Aorta (tissue), 5 donors: ENCODE measurements around the gene SOS1. TPM values are rescaled to one million over a fixed set of nuclear protein-coding genes. Genes with fewer than 3 reads are reported as not detected.

ENCODE experiments used
- ATAC-seq: fragments of 200-7000 bp; cut with Tn5 transposase; one replicate; pipeline ENCODE4 v1.9.1; 2022; ENCODE audit warnings: moderate library complexity; ENCODE audit not compliant: low FRiP score
- DNase-seq, 2 donors: peaks; one replicate each; pipeline ENCODE4 v3.0.0-alpha.2; 2020
- H3K27ac ChIP-seq, 2 donors: one replicate each; pipeline ENCODE4 v1.5.1; 2013; ENCODE audit warnings: low read length in 2 of 2, mild to moderate bottlenecking in 2 of 2, moderate library complexity in 2 of 2, control low read depth in 1 of 2, inconsistent platforms in 1 of 2, low read depth in 1 of 2
- H3K27me3 ChIP-seq, 2 donors: one replicate each; pipeline ENCODE4 v1.6.1; 2013; ENCODE audit warnings: control low read depth in 1 of 2, low read length in 1 of 2, mild to moderate bottlenecking in 1 of 2, moderate library complexity in 1 of 2; ENCODE audit not compliant: insufficient read depth in 2 of 2, control insufficient read depth in 1 of 2
- H3K36me3 ChIP-seq, 2 donors: one replicate each; pipeline ENCODE4 v1.6.1; 2013; ENCODE audit warnings: control low read depth in 1 of 2, low read length in 1 of 2, mild to moderate bottlenecking in 1 of 2; ENCODE audit not compliant: insufficient read depth in 2 of 2, control insufficient read depth in 1 of 2
- H3K4me1 ChIP-seq, 2 donors: one replicate each; pipeline ENCODE4 v1.6.1; 2013; ENCODE audit warnings: low read length in 2 of 2, control low read depth in 1 of 2, mild to moderate bottlenecking in 1 of 2, moderate library complexity in 1 of 2; ENCODE audit not compliant: insufficient read depth in 2 of 2, control insufficient read depth in 1 of 2
- H3K4me3 ChIP-seq, 2 donors: one replicate each; pipeline ENCODE4 v1.5.1; 2013; ENCODE audit warnings: low read length in 2 of 2, control low read depth in 1 of 2, mild to moderate bottlenecking in 1 of 2
- H3K9me3 ChIP-seq: one replicate; pipeline ENCODE4 v1.6.1; 2013; ENCODE audit warnings: mild to moderate bottlenecking, low read length; ENCODE audit not compliant: control insufficient read depth
- WGBS, 2 donors: extraction: QIAGEN DNeasy Blood & Tissue Kit; methylation state at CpG; one replicate each; pipeline ENCODE4 v1.1.7; 2013; 5-methylcytosine and 5-hydroxymethylcytosine counted together
- intact Hi-C, 2 donors: fragments of 100-400 bp; cut with DNase I; formaldehyde crosslinking; loops; one replicate each; pipeline versions ENCODE4 v1.14.2 to v1.15.0; 2022
- polyA plus RNA-seq, 2 donors: library from polyadenylated mRNA; stranded (reverse); fragments of 200-250 nt; gene quantifications; one replicate each; pipeline ENCODE4 v1.2.3, GENCODE V29; 2013
- total RNA-seq, 2 donors: library from RNA; stranded (reverse); fragmentation: NEBNext Ultra II Directional; extraction: Animal tissue kit (Norgen Biotek cat#: 25700); gene quantifications; one replicate each; pipeline ENCODE4 v1.2.1, GENCODE V29; 2021
- donor health status: healthy with polysubstance abuse.
- donor health status: Bipolar disorder and iron deficiency.
- donor health status: DM: no; HTN: no; CAD: no.
- donor health status: DM: no; HTN: no; CAD: no.
- donor health status: DM: yes; HTN: yes; CAD: no.

The SOS1 gene
- total and polyA plus RNA-seq, 4 donors = 7.6 to 67.9 (median 33.0) TPM

DNA sequence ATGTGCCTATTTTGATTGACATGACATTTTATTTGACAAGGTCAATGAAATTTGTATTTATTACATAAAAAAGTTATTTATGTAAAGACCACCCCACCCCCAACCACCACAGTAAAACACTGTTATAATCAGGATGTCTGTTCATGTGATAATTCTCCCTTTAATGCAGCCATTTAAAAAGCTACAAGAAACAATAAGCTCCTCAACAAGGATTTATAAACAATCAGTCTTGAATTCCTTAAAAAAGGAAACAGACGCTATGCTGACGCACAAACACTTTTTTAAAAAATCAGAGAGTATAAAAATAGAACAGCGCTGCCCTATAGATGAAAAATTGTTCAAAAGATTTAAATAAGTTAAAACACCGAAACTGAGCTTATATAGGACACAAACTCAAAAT, 102.2 kb downstream of the SOS1 start:
- no peaks in the 10 kb centered on the region for H3K27me3 ChIP-seq
- no peak for DNase-seq
- WGBS, 2 donors = 69% methylated on average over 4 of the region's 4 CpGs
- no peaks in the 10 kb centered on the region for H3K36me3 ChIP-seq
- H3K4me3 ChIP-seq = no peak overlapping the region
- ATAC-seq = no peak
- no peaks in the 10 kb centered on the region for H3K9me3 ChIP-seq
- intact Hi-C loops = no loop called here
- H3K27ac ChIP-seq = no peak overlapping the region
- peaks cover 2 to 4% of the 10 kb centered on the region in 2 donors for H3K4me1 ChIP-seq

DNA sequence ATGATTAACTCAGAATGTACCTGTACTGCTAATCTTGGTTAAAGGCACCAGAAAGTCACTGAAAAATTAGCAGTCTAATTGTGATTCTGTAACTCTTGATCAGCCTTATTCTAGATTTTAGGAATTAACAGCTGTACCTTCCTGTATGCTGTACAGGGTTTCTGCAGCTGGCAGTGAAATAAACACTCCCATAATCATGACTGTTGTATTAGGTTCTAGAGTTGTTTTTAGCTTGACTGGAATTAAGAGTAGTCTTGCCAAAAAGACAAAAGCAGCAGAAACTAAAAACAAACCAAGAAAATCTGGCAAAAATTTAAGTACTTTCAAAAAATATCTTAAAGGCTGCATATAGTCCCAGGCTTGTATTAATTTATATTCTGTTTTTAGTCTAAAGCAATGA, 103.5 kb downstream of the SOS1 start:
- H3K36me3 ChIP-seq = no peaks in the 10 kb centered on the region
- intact Hi-C loops = no loop called here
- ATAC-seq (peak; percentile 60), DNase-seq (no peak)
- no peak overlapping the region for H3K27ac ChIP-seq
- H3K9me3 ChIP-seq = no peaks in the 10 kb centered on the region
- H3K4me1 ChIP-seq = peaks cover 0 to 2% of the 10 kb centered on the region in 2 donors
- H3K4me3 ChIP-seq = no peak overlapping the region
- no peaks in the 10 kb centered on the region for H3K27me3 ChIP-seq

DNA sequence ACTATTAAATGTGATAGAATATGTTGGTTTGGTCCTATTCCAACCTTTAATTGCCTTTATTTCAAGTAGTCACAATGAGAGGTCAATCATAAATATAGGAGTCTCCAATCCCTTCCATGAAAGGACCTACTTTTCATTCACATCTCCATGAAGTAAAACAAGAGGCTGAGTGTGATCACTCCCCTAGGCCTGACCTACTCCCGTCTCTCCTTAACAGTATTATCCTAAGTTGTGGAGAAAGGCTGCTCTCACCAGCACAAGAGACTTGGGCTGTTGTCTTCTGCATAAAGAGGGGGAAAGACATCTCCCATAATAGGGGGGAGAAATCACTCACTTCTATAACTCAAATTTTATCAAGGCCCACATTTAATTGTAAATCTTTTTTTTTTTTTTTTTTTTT, 105.4 kb downstream of the SOS1 start:
- H3K27ac ChIP-seq = no peak overlapping the region
- intact Hi-C loops = no loop called here
- 93 to 96% methylated on average over 1 of the region's 1 CpG for WGBS, 2 donors
- H3K9me3 ChIP-seq = no peaks in the 10 kb centered on the region
- ATAC-seq (no peak), DNase-seq (no peak)
- H3K27me3 ChIP-seq = no peaks in the 10 kb centered on the region
- H3K4me1 ChIP-seq = peaks cover 0 to 2% of the 10 kb centered on the region in 2 donors
- no peak overlapping the region for H3K4me3 ChIP-seq
- H3K36me3 ChIP-seq = no peaks in the 10 kb centered on the region

DNA sequence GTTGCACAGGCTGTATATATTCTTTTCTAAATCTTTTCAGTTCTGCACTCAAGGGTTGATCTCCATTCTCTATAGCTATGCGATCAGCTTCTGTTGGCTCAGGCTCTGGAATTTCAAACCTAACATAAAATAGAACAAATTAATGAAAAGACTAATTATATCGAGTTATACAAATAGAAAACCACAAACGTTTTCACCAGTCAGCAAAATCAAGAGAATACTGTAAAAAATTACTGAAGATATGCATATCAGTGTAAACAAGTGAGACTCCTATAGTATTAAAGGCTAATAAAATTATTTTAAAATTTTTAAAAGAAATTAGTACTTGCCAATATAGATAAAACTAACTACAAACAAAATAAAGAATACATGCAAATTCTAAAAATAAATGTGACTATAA, 107.0 kb downstream of the SOS1 start:
- H3K27me3 ChIP-seq = no peaks in the 10 kb centered on the region
- no peaks in the 10 kb centered on the region for H3K36me3 ChIP-seq
- ATAC-seq (no peak), DNase-seq (no peak)
- no peak overlapping the region for H3K4me3 ChIP-seq
- no peaks in the 10 kb centered on the region for H3K9me3 ChIP-seq
- H3K4me1 ChIP-seq = peaks cover 0 to 2% of the 10 kb centered on the region in 2 donors
- WGBS, 2 donors = 88 to 89% methylated on average over 3 of the region's 3 CpGs
- intact Hi-C loops = loop anchor here in 1 of 2 donors (2.0 kb wide), 1 partner anchor 17 kb away; no protein-coding TSS in a partner anchor
- no peak overlapping the region for H3K27ac ChIP-seq

DNA sequence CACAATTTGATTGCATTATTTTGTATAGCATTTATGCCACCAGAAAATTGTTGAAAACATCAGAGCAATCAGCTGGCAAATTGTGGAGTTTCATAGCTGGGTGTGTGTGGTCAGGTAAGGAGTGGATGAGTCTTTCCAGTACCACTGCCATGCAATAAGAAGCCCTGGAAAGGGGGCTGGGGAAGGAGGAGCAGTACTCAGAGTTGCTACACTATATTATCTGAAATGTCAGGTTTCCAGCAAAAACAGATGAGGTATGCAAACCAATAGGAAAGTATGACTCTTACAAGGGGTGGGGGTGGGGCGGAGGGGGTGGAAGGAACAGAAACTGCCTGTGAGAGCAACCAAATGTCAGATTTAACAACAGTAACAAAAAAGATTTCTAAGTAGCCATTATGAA, 112.2 kb downstream of the SOS1 start:
- H3K4me1 ChIP-seq = no peaks in the 10 kb centered on the region
- H3K9me3 ChIP-seq = no peaks in the 10 kb centered on the region
- no peak overlapping the region for H3K4me3 ChIP-seq
- no peaks in the 10 kb centered on the region for H3K27me3 ChIP-seq
- intact Hi-C loops = no loop called here
- 69 to 88% methylated on average over 1 of the region's 1 CpG for WGBS, 2 donors
- H3K27ac ChIP-seq = no peak overlapping the region
- DNase-seq (peak in 1 of 2 donors; percentile 30), ATAC-seq (no peak)
- peaks cover 0 to 4% of the 10 kb centered on the region in 2 donors for H3K36me3 ChIP-seq

DNA sequence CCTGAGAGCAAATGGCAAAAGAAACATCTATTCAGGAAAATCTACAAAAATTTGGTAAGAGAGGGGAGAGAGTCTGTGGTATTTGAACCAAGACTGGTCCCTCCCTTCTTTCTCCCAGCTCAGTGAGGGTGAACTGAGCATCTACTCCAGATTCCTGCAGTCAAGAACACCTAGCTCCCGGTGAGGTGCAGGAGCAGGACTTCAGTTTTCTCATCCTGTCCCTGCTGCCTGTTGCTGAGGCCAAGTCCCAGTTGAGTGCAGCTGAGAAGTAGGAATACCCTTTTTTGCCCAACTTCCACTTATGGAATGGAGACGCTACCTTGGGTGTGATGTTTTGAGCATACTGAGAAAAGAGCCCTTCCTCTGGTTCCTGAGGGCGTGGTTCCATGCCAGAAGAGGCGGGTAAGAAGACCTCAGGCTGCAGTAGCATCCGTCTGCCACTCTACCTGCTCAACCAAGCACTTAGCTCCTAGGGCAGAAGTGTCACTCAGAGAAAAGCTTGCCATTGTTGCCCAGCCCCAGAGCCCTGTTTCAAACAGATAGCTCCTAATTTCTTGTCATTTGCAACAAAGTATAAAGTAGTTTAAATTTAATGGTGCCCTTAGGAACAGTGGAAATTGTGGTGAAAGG, 112.9 kb downstream of the SOS1 start:
- intact Hi-C loops = no loop called here
- peak in 1 of 2 donors; percentile 16 for DNase-seq
- no peaks in the 10 kb centered on the region for H3K27me3 ChIP-seq
- 78 to 89% methylated on average over 5 of the region's 5 CpGs for WGBS, 2 donors
- H3K27ac ChIP-seq = no peak overlapping the region
- H3K4me1 ChIP-seq = no peaks in the 10 kb centered on the region
- ATAC-seq = no peak
- H3K36me3 ChIP-seq = peaks cover 0 to 4% of the 10 kb centered on the region in 2 donors
- H3K9me3 ChIP-seq = no peaks in the 10 kb centered on the region
- H3K4me3 ChIP-seq = no peak overlapping the region

DNA sequence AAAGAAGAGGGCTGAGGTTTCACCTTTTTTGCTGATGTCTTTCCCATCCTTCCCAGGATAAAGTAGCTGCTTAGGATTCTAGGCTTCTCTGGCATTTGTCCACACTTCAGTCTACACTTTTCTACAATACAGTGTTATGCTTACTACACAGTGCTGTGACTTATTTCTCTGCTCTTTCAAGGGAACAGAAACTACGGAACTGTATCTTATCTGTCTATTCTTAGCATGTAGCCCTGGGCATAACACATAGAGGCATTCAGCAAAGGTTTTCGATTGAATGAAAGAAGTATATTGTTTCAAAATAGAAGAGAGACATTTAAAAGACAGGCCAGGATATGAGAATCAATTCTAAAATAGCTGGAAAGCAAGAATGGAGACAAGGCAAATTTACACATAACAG, 120.3 kb downstream of the SOS1 start:
- no peak for ATAC-seq
- Histone ChIP-seq H3K27ac (no peak overlapping the region), H3K4me1 (no peaks in the 10 kb centered on the region), H3K36me3 (peaks cover 0 to 4% of the 10 kb centered on the region in 2 donors), H3K4me3 (no peak overlapping the region), H3K9me3 (no peaks in the 10 kb centered on the region), H3K27me3 (no peaks in the 10 kb centered on the region)
- intact Hi-C loops = no loop called here
- no peak for DNase-seq
- WGBS, 2 donors = 45 to 50% methylated on average over 2 of the region's 2 CpGs

DNA sequence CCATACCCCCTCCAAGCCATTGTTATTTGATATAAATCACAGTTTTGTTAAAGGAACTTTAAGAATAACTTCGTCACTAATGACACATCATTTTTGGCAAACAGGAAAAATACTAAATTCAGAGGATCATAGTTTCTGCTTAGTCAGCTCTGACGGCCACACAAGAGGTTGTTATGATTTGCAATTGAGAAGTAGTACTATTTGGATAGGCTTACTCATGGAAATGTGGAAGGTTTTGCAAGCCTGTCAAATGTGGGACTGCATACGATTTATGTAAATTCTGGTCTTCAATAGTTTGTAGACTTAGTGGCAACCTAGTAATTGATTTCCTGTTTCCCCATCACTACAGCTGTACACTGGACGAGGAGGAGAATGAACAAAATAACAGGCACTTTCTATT, 123.1 kb downstream of the SOS1 start:
- peaks cover 0 to 8% of the 10 kb centered on the region in 2 donors for H3K36me3 ChIP-seq
- 17 to 19% methylated on average over 4 of the region's 4 CpGs for WGBS, 2 donors
- DNase-seq = no peak

DNA sequence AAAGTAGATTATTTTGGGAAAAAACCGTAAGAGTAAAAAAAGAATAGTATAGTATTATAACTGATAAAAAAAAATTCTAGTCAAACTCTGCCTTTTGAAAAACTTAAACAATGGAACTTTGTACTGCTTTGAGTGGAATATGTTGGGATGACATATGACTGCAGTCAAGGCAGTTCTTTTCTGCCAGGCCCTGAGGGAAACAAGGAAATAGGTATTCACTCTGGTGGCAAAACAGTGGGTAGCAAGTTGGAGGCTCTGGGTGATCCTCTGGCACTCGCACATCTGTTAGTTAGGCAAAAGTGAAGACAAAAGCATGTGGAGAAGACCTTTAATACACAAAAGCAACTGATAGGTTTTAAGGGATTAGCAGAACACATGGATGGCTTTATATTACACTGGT, 129.0 kb downstream of the SOS1 start:
- Histone ChIP-seq H3K9me3 (no peaks in the 10 kb centered on the region), H3K36me3 (peaks cover 0 to 4% of the 10 kb centered on the region in 2 donors), H3K4me1 (no peaks in the 10 kb centered on the region), H3K27me3 (no peaks in the 10 kb centered on the region), H3K27ac (no peak overlapping the region), H3K4me3 (no peak overlapping the region)
- intact Hi-C loops = no loop called here
- DNase-seq (no peak), ATAC-seq (no peak)
- WGBS, 2 donors = 83 to 84% methylated on average over 2 of the region's 2 CpGs

More for the DNA sequence above, 123.1 kb downstream of the SOS1 start:
- Histone ChIP-seq H3K9me3 (no peaks in the 10 kb centered on the region), H3K27ac (no peak overlapping the region), H3K4me3 (no peak overlapping the region), H3K4me1 (no peaks in the 10 kb centered on the region), H3K27me3 (no peaks in the 10 kb centered on the region)
- no peak for ATAC-seq
- intact Hi-C loops = loop anchor here in 1 of 2 donors (2.0 kb wide), 1 partner anchor 15 kb away; no protein-coding TSS in a partner anchor
